Neural crest cell (in vitro differentiated cells): Measurements from ENCODE around the gene HRC. TPM values are rescaled to one million over a fixed set of nuclear protein-coding genes. Genes with fewer than 3 reads are reported as not detected.

ENCODE experiments used
- DNase-seq: peaks from one replicate; pipeline ENCODE4 v3.0.0; 2021; ENCODE audit warnings: low read depth, mixed read lengths, low spot score
- H3K27ac Mint-ChIP-seq: one replicate; pipeline ENCODE4 v1.8.0; 2021; ENCODE audit warnings: mild to moderate bottlenecking, mixed read lengths; ENCODE audit not compliant: unreplicated experiment
- H3K27me3 Mint-ChIP-seq: 2 replicates; pipeline ENCODE4 v1.8.0; 2021; ENCODE audit warnings: low read depth, mild to moderate bottlenecking, mixed read lengths
- H3K36me3 Mint-ChIP-seq: 2 replicates; pipeline ENCODE4 v1.8.0; 2021; ENCODE audit warnings: low read depth, mild to moderate bottlenecking, mixed read lengths
- H3K4me1 Mint-ChIP-seq: 2 replicates; pipeline ENCODE4 v1.8.0; 2021; ENCODE audit warnings: mixed read lengths
- H3K4me3 Mint-ChIP-seq: one replicate; pipeline ENCODE4 v1.8.0; 2021; ENCODE audit warnings: mild to moderate bottlenecking, mixed read lengths
- H3K9me3 Mint-ChIP-seq: 2 replicates; pipeline ENCODE4 v1.8.0; 2021; ENCODE audit warnings: mixed read lengths
- total RNA-seq: library from RNA; stranded (reverse); gene quantifications from 2 replicates; pipeline ENCODE4 v1.2.1, GENCODE V29; 2021
- TF ChIP-seq, protein P1 (sequence below): fragments of 200-600 bp; sonication (generic); conservative IDR thresholded peaks from 2 replicates; pipeline ENCODE4 v1.5.0; 2021; ENCODE audit warnings: antibody characterized with exemption, mild to moderate bottlenecking

Gene HRC
- total RNA-seq, 1 donor from 2014 or later, result 0.84 TPM

GRCh38 chr19:49167857-49168409, 12.7 kb upstream of the HRC start:
- no peak overlapping the region for H3K4me3 Mint-ChIP-seq
- no peak overlapping the region for H3K27ac Mint-ChIP-seq
- H3K36me3 Mint-ChIP-seq, result peaks cover 3% of the 10 kb centered on the region
- H3K27me3 Mint-ChIP-seq, result peaks cover 3% of the 10 kb centered on the region
- no peaks in the 10 kb centered on the region for H3K4me1 Mint-ChIP-seq
- no peaks in the 10 kb centered on the region for H3K9me3 Mint-ChIP-seq
- TF ChIP-seq, protein P1, sequence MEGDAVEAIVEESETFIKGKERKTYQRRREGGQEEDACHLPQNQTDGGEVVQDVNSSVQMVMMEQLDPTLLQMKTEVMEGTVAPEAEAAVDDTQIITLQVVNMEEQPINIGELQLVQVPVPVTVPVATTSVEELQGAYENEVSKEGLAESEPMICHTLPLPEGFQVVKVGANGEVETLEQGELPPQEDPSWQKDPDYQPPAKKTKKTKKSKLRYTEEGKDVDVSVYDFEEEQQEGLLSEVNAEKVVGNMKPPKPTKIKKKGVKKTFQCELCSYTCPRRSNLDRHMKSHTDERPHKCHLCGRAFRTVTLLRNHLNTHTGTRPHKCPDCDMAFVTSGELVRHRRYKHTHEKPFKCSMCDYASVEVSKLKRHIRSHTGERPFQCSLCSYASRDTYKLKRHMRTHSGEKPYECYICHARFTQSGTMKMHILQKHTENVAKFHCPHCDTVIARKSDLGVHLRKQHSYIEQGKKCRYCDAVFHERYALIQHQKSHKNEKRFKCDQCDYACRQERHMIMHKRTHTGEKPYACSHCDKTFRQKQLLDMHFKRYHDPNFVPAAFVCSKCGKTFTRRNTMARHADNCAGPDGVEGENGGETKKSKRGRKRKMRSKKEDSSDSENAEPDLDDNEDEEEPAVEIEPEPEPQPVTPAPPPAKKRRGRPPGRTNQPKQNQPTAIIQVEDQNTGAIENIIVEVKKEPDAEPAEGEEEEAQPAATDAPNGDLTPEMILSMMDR, result no peak
- DNase-seq, result no peak

- TF ChIP-seq, protein P1, result no peak
- H3K27ac Mint-ChIP-seq, result no peak overlapping the region
- peaks cover 3% of the 10 kb centered on the region for H3K36me3 Mint-ChIP-seq
- DNase-seq, result no peak
- H3K27me3 Mint-ChIP-seq, result peaks cover 3% of the 10 kb centered on the region
- no peaks in the 10 kb centered on the region for H3K4me1 Mint-ChIP-seq
- H3K4me3 Mint-ChIP-seq, result no peak overlapping the region
- H3K9me3 Mint-ChIP-seq, result no peaks in the 10 kb centered on the region
These were observed 10.7 kb upstream of the HRC start for GRCh38 chr19:49165865-49166301.

- TF ChIP-seq, protein P1, result no peak
- no peak overlapping the region for H3K4me3 Mint-ChIP-seq
- H3K27me3 Mint-ChIP-seq, result peaks cover 3% of the 10 kb centered on the region
- no peaks in the 10 kb centered on the region for H3K9me3 Mint-ChIP-seq
- no peaks in the 10 kb centered on the region for H3K36me3 Mint-ChIP-seq
- no peak for DNase-seq
- H3K27ac Mint-ChIP-seq, result no peak overlapping the region
- no peaks in the 10 kb centered on the region for H3K4me1 Mint-ChIP-seq
These were observed 10.0 kb upstream of the HRC start for GRCh38 chr19:49165111-49165750.

DNA sequence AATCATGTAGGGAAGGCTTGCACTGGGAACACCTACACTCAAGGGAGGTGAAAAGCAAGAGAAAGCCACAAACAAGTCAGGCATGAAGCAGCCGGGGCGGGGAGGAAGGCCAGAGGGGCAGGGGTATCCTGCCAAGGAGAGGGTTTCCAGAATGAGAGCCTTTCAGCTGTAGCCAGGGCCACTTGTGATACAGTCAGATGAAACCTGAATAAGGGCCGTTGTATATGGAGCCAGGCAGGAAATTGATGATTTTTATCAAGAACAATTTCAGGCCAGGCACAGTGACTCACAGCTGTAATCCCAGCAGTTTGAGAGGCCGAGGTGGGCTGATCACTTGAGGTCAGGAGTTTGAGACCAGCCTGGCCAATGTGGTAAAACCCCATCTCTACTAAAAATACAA, 6.8 kb upstream of the HRC start:
- H3K27ac Mint-ChIP-seq, result no peak overlapping the region
- H3K9me3 Mint-ChIP-seq, result no peaks in the 10 kb centered on the region
- no peak overlapping the region for H3K4me3 Mint-ChIP-seq
- TF ChIP-seq, protein P1, result no peak
- DNase-seq, result no peak
- H3K27me3 Mint-ChIP-seq, result peaks cover 14% of the 10 kb centered on the region
- H3K4me1 Mint-ChIP-seq, result peaks cover 11% of the 10 kb centered on the region
- H3K36me3 Mint-ChIP-seq, result no peaks in the 10 kb centered on the region

DNA sequence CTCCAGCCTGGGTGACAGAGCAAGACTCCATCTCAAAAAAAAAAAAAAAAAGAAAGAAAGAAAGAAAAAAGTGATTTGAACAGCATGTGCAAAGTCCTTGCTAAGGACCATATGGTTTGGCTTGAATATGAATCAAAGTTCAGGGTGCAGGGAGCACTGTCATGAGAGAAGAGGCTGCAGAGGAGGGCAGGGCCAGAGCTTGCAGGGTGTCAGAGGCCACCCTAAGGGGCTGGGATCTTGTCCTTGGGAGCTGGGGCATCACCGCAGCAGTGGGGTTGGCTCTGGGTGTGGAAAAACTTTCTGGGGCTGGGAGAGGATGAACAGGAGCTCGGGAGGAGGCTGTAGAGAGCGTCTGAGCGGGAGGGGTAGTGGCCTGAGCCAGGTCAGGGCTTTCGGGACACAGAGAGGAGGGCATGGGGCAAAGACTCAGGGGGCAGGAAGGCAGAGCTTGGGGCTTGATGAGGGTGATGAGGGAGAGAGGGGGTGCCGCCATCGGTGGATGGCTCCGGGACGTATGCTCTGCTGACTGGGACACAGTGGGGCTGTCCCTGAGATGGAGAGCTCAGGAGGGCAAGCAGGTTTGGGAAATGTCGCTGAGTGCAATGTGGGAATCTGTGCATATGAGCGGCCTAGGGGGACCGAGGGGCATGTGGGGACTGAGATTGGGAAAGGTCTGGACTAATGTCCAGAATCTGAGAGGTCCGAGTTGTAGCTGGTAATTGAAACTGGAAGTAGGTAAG, 5.4 kb upstream of the HRC start:
- DNase-seq, result no peak
- TF ChIP-seq, protein P1, result no peak
- Mint-ChIP-seq H3K36me3 (no peaks in the 10 kb centered on the region), H3K9me3 (no peaks in the 10 kb centered on the region), H3K27me3 (peaks cover 16% of the 10 kb centered on the region), H3K4me1 (peaks cover 17% of the 10 kb centered on the region), H3K27ac (no peak overlapping the region), H3K4me3 (no peak overlapping the region)
